ENCODE measurements around the gene TIMP4.

The TIMP4 gene

GRCh38 chr3:12190221-12190807, 31.6 kb upstream of the TIMP4 start:
- Mint-ChIP-seq H3K4me1 (ENCODE audit: low read depth) (peaks cover 94% of the 10 kb centered on the region), H3K27me3 (peaks cover 4% of the 10 kb centered on the region), H3K36me3 (ENCODE audit: low read depth) (no peaks in the 10 kb centered on the region), H3K9me3 (no peaks in the 10 kb centered on the region), H3K27ac (peak overlapping the region; percentile 32), H3K4me3 (no peak overlapping the region)

- Mint-ChIP-seq H3K4me3 (peak overlapping the region; percentile 73), H3K36me3 (ENCODE audit: low read depth) (no peaks in the 10 kb centered on the region), H3K27me3 (peaks cover 4% of the 10 kb centered on the region), H3K9me3 (no peaks in the 10 kb centered on the region), H3K4me1 (ENCODE audit: low read depth) (peaks cover 93% of the 10 kb centered on the region), H3K27ac (peak overlapping the region; percentile 81)
These were observed 30.1 kb upstream of the TIMP4 start for GRCh38 chr3:12188681-12189287.

- H3K4me1 Mint-ChIP-seq (ENCODE audit: low read depth): peaks cover 95% of the 10 kb centered on the region
- peak overlapping the region; percentile 73 for H3K4me3 Mint-ChIP-seq
- H3K36me3 Mint-ChIP-seq (ENCODE audit: low read depth): no peaks in the 10 kb centered on the region
- no peaks in the 10 kb centered on the region for H3K9me3 Mint-ChIP-seq
- H3K27me3 Mint-ChIP-seq: peaks cover 4% of the 10 kb centered on the region
- H3K27ac Mint-ChIP-seq: peak overlapping the region; percentile 97
These were observed 29.6 kb upstream of the TIMP4 start for GRCh38 chr3:12188328-12188648.

GRCh38 chr3:12187448-12188327, 29.0 kb upstream of the TIMP4 start:
- no peaks in the 10 kb centered on the region for H3K36me3 Mint-ChIP-seq (ENCODE audit: low read depth)
- peak overlapping the region; percentile 73 for H3K4me3 Mint-ChIP-seq

GRCh38 chr3:12186515-12187286, 28.0 kb upstream of the TIMP4 start:
- H3K4me1 Mint-ChIP-seq (ENCODE audit: low read depth): peaks cover 83% of the 10 kb centered on the region
- H3K9me3 Mint-ChIP-seq: no peaks in the 10 kb centered on the region
- no peaks in the 10 kb centered on the region for H3K36me3 Mint-ChIP-seq (ENCODE audit: low read depth)
- H3K27ac Mint-ChIP-seq: peak overlapping the region; percentile 97
- peaks cover 4% of the 10 kb centered on the region for H3K27me3 Mint-ChIP-seq
- H3K4me3 Mint-ChIP-seq: peak overlapping the region; percentile 73

More at GRCh38 chr3:12187448-12188327, 29.0 kb upstream of the TIMP4 start:
- H3K27me3 Mint-ChIP-seq: peaks cover 4% of the 10 kb centered on the region
- H3K27ac Mint-ChIP-seq: peak overlapping the region; percentile 97
- peaks cover 89% of the 10 kb centered on the region for H3K4me1 Mint-ChIP-seq (ENCODE audit: low read depth)
- no peaks in the 10 kb centered on the region for H3K9me3 Mint-ChIP-seq

GRCh38 chr3:12186046-12186445, 27.3 kb upstream of the TIMP4 start:
- Mint-ChIP-seq H3K9me3 (no peaks in the 10 kb centered on the region), H3K36me3 (ENCODE audit: low read depth) (no peaks in the 10 kb centered on the region), H3K4me1 (ENCODE audit: low read depth) (peaks cover 82% of the 10 kb centered on the region), H3K4me3 (no peak overlapping the region), H3K27me3 (peaks cover 4% of the 10 kb centered on the region), H3K27ac (no peak overlapping the region)

GRCh38 chr3:12185172-12185710, 26.5 kb upstream of the TIMP4 start:
- H3K36me3 Mint-ChIP-seq (ENCODE audit: low read depth): no peaks in the 10 kb centered on the region
- peaks cover 2% of the 10 kb centered on the region for H3K27me3 Mint-ChIP-seq
- H3K4me3 Mint-ChIP-seq: no peak overlapping the region
- no peaks in the 10 kb centered on the region for H3K9me3 Mint-ChIP-seq
- peaks cover 76% of the 10 kb centered on the region for H3K4me1 Mint-ChIP-seq (ENCODE audit: low read depth)
- H3K27ac Mint-ChIP-seq: no peak overlapping the region

GRCh38 chr3:12184541-12184940, 25.8 kb upstream of the TIMP4 start:
- Mint-ChIP-seq H3K36me3 (ENCODE audit: low read depth) (no peaks in the 10 kb centered on the region), H3K27ac (peak overlapping the region; percentile 51), H3K27me3 (no peaks in the 10 kb centered on the region), H3K9me3 (no peaks in the 10 kb centered on the region), H3K4me1 (ENCODE audit: low read depth) (peaks cover 77% of the 10 kb centered on the region), H3K4me3 (no peak overlapping the region)

GRCh38 chr3:12182687-12183441, 24.2 kb upstream of the TIMP4 start:
- Mint-ChIP-seq H3K4me3 (no peak overlapping the region), H3K9me3 (no peaks in the 10 kb centered on the region), H3K27me3 (no peaks in the 10 kb centered on the region), H3K36me3 (ENCODE audit: low read depth) (no peaks in the 10 kb centered on the region), H3K4me1 (ENCODE audit: low read depth) (peaks cover 76% of the 10 kb centered on the region), H3K27ac (no peak overlapping the region)

GRCh38 chr3:12181806-12182205, 23.1 kb upstream of the TIMP4 start:
- Mint-ChIP-seq H3K9me3 (no peaks in the 10 kb centered on the region), H3K27me3 (no peaks in the 10 kb centered on the region), H3K36me3 (ENCODE audit: low read depth) (no peaks in the 10 kb centered on the region), H3K4me1 (ENCODE audit: low read depth) (peaks cover 73% of the 10 kb centered on the region), H3K4me3 (no peak overlapping the region), H3K27ac (no peak overlapping the region)

- Mint-ChIP-seq H3K4me3 (no peak overlapping the region), H3K36me3 (ENCODE audit: low read depth) (no peaks in the 10 kb centered on the region), H3K27me3 (no peaks in the 10 kb centered on the region), H3K27ac (no peak overlapping the region), H3K9me3 (no peaks in the 10 kb centered on the region), H3K4me1 (ENCODE audit: low read depth) (peaks cover 68% of the 10 kb centered on the region)
These were observed 22.6 kb upstream of the TIMP4 start for GRCh38 chr3:12181301-12181700.

GRCh38 chr3:12180631-12181030, 21.9 kb upstream of the TIMP4 start:
- H3K4me1 Mint-ChIP-seq (ENCODE audit: low read depth): peaks cover 61% of the 10 kb centered on the region

GRCh38 chr3:12180218-12180617, 21.5 kb upstream of the TIMP4 start:
- H3K9me3 Mint-ChIP-seq: no peaks in the 10 kb centered on the region
- H3K4me1 Mint-ChIP-seq (ENCODE audit: low read depth): peaks cover 57% of the 10 kb centered on the region
- no peaks in the 10 kb centered on the region for H3K27me3 Mint-ChIP-seq
- no peak overlapping the region for H3K27ac Mint-ChIP-seq
- no peak overlapping the region for H3K4me3 Mint-ChIP-seq
- H3K36me3 Mint-ChIP-seq (ENCODE audit: low read depth): no peaks in the 10 kb centered on the region

More at GRCh38 chr3:12180631-12181030, 21.9 kb upstream of the TIMP4 start:
- Mint-ChIP-seq H3K4me3 (no peak overlapping the region), H3K27me3 (no peaks in the 10 kb centered on the region), H3K36me3 (ENCODE audit: low read depth) (no peaks in the 10 kb centered on the region), H3K9me3 (no peaks in the 10 kb centered on the region), H3K27ac (no peak overlapping the region)

GRCh38 chr3:12179441-12179840, 20.7 kb upstream of the TIMP4 start:
- peak overlapping the region; percentile 61 for H3K27ac Mint-ChIP-seq
- no peak overlapping the region for H3K4me3 Mint-ChIP-seq
- H3K4me1 Mint-ChIP-seq (ENCODE audit: low read depth): peaks cover 49% of the 10 kb centered on the region
- no peaks in the 10 kb centered on the region for H3K9me3 Mint-ChIP-seq
- H3K36me3 Mint-ChIP-seq (ENCODE audit: low read depth): no peaks in the 10 kb centered on the region
- H3K27me3 Mint-ChIP-seq: no peaks in the 10 kb centered on the region

Data from stimulated activated naive CD8-positive, alpha-beta T cell treated with anti-CD3 and anti-CD28 coated beads, Interleukin-15, Interleukin-2, amounts not matched to agents 100 ng/mL and 50 ng/mL, for 24 hours (primary cell).